Measurements from ENCODE around the gene MKRN2OS. TPM values are rescaled to one million over a fixed set of nuclear protein-coding genes. Genes with fewer than 3 reads are reported as not detected.

The MKRN2OS gene
- total RNA-seq, 4 donors from 2014 or later, result 1.3 TPM; not detected in 3

GRCh38 chr3:12495749-12496452 lies 49.4 kb downstream of the MKRN2OS start:
- Histone ChIP-seq H3K36me3 (peaks cover 0 to 96% of the 10 kb centered on the region in 2 donors), H3K27me3 (no peaks in the 10 kb centered on the region), H3K4me1 (no peaks in the 10 kb centered on the region), H3K4me3 (no peak overlapping the region), H3K27ac (no peak overlapping the region), H3K9me3 (no peaks in the 10 kb centered on the region)
- WGBS, 2 donors (ENCODE audit: low coverage in 1 of 2), result 81 to 83% methylated on average over 6 to 8 of the region's 8 CpGs
- no peak for ATAC-seq
- TF ChIP-seq POLR2A (IDR thresholded peaks at IDR 0.05), result no peak
- no peak for TF ChIP-seq EP300 (IDR thresholded peaks at IDR 0.05)
- no peak for TF ChIP-seq POLR2AphosphoS5 (IDR thresholded peaks at IDR 0.05)
- TF ChIP-seq CTCF (IDR thresholded peaks at IDR 0.05), result no peak

- H3K4me3 ChIP-seq, result no peak overlapping the region
- TF ChIP-seq POLR2AphosphoS5 (IDR thresholded peaks at IDR 0.05), result no peak
- no peak for TF ChIP-seq POLR2A (IDR thresholded peaks at IDR 0.05)
- no peak for TF ChIP-seq EP300 (IDR thresholded peaks at IDR 0.05)
- no peak for TF ChIP-seq CTCF (IDR thresholded peaks at IDR 0.05)
- 90 to 100% methylated on average over 2 to 3 of the region's 3 CpGs for WGBS, 2 donors (ENCODE audit: low coverage in 1 of 2)
- H3K27me3 ChIP-seq, result no peaks in the 10 kb centered on the region
- H3K27ac ChIP-seq, result no peak overlapping the region
- H3K9me3 ChIP-seq, result no peaks in the 10 kb centered on the region
- ATAC-seq, result no peak
- peaks cover 0 to 61% of the 10 kb centered on the region in 2 donors for H3K36me3 ChIP-seq
- H3K4me1 ChIP-seq, result peaks cover under 1 to 10% (median under 1%) of the 10 kb centered on the region in 3 donors
Measured at GRCh38 chr3:12490547-12490946, 54.8 kb downstream of the MKRN2OS start.

GRCh38 chr3:12489832-12490231 lies 55.5 kb downstream of the MKRN2OS start:
- Histone ChIP-seq H3K27ac (no peak overlapping the region), H3K27me3 (no peaks in the 10 kb centered on the region), H3K4me1 (peaks cover 6 to 18% (median 7%) of the 10 kb centered on the region in 3 donors), H3K9me3 (no peaks in the 10 kb centered on the region), H3K36me3 (peaks cover 0 to 56% of the 10 kb centered on the region in 2 donors), H3K4me3 (no peak overlapping the region)
- 59 to 64% methylated on average over 2 to 4 of the region's 4 CpGs for WGBS, 2 donors (ENCODE audit: low coverage in 1 of 2)
- TF ChIP-seq POLR2A (IDR thresholded peaks at IDR 0.05) (no peak), CTCF (IDR thresholded peaks at IDR 0.05) (no peak), POLR2AphosphoS5 (IDR thresholded peaks at IDR 0.05) (no peak), EP300 (IDR thresholded peaks at IDR 0.05) (no peak)
- no peak for ATAC-seq

Small RNA genes within 50 kb of the gene (small RNA-seq; reads per million reads assigned to genes)
- gene RF00017 (0 reads per million in 4 donors), gene RNA5SP123 (0 to 1.4 (median 0.15) reads per million in 4 donors), gene RNU6-377P (0 reads per million in 4 donors)

Other genes with a start within 250 kb of the MKRN2OS start
- 10 to 100 TPM; 16.1 to 26.7 (median 21.4) TPM for gene TSEN2, start 61.0 kb downstream of the MKRN2OS start, total RNA-seq
- 10 to 100 TPM; 37.0 to 50.4 (median 38.3) TPM for gene MKRN2, start 11.6 kb upstream of the MKRN2OS start, total RNA-seq
- gene RAF1, start 118.6 kb upstream of the MKRN2OS start, total RNA-seq, result 100 to 1,000 TPM; 115 to 146 (median 130) TPM
- 1 to 10 TPM in 1 of 4 donors, not detected in 3; 3.0 TPM for gene TMEM40, start 213.8 kb upstream of the MKRN2OS start, total RNA-seq